ENCODE results near the gene EBI3.
"Not testable (repeated sequence)": the region's sequence is repeated elsewhere in the genome, so short reads cannot be mapped to it uniquely, and the experiment has no call there.

Gene EBI3

DNA sequence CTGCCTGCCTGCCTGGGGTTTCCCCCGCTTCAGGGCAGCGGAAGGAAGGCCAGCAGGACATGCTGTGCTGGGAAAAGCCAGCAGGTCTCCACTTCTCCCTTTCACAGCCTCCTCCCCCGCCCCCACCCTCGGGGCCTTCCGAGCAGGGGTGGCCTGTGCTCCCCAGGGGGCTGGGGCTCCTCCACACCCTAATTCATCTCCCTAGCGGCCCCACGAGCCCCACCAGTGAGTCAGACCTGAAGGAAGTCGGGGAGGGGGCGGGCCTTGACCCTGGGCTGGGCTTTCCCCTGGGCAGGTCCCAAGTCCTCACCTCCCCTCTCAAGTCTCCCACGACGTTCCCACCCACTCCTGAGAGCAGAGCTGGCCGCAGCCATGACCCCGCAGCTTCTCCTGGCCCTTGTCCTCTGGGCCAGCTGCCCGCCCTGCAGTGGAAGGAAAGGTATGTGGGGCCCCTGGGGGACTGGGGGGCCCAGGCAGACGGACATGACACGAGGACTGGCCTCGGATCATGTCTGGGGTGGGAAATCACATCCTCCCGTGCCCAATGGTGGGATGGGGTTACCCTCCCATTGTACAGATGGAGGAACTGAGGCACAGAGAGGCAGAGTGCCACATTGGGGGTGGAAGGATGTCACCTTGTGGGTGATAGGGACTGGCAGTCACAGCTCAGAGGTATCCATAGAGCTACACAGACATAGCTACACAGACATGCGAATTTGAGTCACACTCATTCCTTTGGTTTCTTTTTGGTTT, at the start of gene EBI3:
TSS of gene EBI3 (plus strand) at position 345 of the 753 bp plus-strand sequence. CDS start at position 373, 28 bp downstream.
- FAIRE-seq (no peak), DNase-seq (ENCODE audit: insufficient read length, low spot score) (peak; percentile 70)
- TF ChIP-seq POLR2A (IDR thresholded peaks at IDR 0.05; ENCODE audit: low read depth, low read length) = no peak

- FAIRE-seq = no peak
- no peak for TF ChIP-seq POLR2A (IDR thresholded peaks at IDR 0.05; ENCODE audit: low read depth, low read length)
- DNase-seq (ENCODE audit: insufficient read length, low spot score) = no peak
Observed at GRCh38 chr19:4181053-4181508, 48.2 kb upstream of the EBI3 start.

DNA sequence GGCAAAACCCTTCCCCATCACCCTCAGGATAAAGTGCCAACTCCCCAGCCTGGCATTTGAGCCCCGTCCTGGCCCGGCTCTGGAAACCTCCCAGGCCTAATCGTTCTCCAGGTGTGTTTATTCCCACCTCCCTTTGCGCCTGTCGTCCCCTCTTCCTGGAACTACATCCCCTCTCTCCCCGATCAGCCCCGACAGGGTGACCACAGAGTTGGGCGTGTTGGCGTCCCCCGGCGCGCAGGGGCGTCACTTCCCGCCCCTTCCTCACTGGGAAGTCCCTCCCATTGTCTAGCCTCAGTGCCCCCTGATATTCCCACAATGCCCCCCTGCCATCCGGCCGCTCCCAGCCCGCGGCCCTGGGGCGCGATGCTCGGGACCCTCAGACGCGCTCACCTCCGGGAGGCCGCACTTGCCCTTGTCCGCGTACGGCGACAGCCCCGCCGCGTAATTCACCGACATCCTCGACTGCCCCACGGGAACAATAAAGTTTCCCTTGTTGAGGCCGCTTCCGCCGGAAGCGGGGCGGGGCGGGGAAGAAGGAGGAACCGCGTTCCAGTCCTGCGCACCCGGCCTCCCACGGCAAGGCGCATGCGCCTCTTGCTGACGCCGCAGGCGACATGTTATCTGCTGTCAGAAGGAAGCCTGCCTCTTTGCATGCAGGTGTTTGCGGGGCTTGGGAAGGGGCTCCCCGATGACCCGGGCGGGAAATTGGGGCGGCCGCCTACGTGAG, 47.1 kb upstream of the EBI3 start, which contains the start of the genes ANKRD24 and SIRT6:
TSS of gene ANKRD24 (plus strand) at position 606 of the 727 bp plus-strand sequence. CDS start 3,737 bp downstream, outside the sequence.
TSS of gene SIRT6 (minus strand) at position 480 of the 727 bp plus-strand sequence. CDS start at position 456, 24 bp downstream.
- FAIRE-seq (no peak), DNase-seq (ENCODE audit: insufficient read length, low spot score) (peak; percentile 96)
- peak; percentile 79 for TF ChIP-seq POLR2A (IDR thresholded peaks at IDR 0.05; ENCODE audit: low read depth, low read length)

DNA sequence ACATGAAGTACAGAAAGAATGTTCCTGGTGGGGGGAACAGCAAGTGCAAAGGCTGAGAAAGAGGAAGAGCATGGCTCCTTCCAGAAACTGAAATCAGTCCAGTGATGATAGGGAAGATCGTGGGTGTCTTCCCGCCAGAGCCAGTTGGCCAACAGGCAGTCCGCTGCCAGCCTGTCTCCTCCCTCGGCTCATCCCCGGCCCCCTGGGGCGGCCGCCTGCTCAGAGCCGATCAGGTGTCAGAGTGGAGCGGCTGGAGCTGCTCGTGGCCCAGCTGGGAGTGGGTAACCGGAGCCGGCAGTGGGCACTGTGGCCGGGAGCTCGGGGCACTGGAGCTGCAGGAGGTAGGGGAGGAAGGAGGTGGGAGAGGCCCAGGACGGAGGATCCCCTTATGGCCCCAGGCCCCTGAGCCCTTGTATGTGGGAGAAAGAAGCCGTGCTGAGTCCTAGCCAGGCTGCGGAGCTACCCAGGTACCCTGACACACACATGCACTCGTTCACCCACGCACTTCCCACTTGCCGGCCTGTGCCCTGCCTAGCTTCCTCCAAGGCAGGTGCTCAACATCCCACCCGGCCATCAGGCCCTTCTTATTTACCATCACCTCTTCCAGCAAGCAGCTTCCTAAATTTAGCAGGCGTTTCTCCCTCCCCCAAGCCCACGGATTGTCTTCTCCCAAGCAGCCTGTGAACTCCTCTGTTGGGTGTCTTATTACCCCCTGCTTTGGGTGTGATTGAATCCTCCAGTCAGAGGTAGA, 45.2 kb upstream of the EBI3 start:
- DNase-seq (ENCODE audit: insufficient read length, low spot score) (no peak), FAIRE-seq (no peak)
- no peak for TF ChIP-seq POLR2A (IDR thresholded peaks at IDR 0.05; ENCODE audit: low read depth, low read length)

GRCh38 chr19:4184718-4185352, 44.5 kb upstream of the EBI3 start:
- DNase-seq (ENCODE audit: insufficient read length, low spot score) (no peak), FAIRE-seq (no peak)
- no peak for TF ChIP-seq POLR2A (IDR thresholded peaks at IDR 0.05; ENCODE audit: low read depth, low read length)

DNA sequence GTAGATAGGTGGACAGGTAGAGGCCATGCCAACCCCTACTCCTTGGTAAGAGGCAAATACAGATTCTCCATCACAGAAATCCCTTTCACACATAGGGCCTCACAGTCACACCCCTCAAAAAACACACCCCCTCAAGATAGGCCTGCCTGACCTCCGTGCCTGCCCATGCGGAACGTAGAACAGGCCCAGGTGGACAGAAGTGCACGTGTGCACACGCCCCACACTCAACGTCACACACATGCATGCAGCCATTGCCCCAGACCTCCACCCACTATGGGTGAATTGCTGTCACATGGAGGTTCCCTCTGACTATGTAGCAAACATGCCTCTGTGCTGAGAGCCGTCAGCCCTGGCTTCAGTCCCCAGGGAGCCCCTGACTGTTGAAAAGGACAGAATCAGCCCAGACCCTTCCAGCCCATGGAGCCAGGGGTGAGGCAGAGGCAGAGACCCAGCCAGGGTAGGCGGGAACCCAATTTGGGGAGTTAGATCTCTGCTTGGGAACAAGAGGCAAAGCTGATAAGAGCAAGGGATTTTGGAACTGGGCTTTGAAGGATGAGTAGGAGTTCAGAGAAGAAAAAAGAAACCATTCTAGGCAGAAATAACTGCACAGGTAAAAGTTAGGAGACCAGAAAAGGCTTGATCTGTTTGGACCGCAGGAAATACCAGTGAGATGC, 43.8 kb upstream of the EBI3 start:
- no peak for FAIRE-seq
- TF ChIP-seq POLR2A (IDR thresholded peaks at IDR 0.05; ENCODE audit: low read depth, low read length) = no peak
- DNase-seq (ENCODE audit: insufficient read length, low spot score) = no peak

DNA sequence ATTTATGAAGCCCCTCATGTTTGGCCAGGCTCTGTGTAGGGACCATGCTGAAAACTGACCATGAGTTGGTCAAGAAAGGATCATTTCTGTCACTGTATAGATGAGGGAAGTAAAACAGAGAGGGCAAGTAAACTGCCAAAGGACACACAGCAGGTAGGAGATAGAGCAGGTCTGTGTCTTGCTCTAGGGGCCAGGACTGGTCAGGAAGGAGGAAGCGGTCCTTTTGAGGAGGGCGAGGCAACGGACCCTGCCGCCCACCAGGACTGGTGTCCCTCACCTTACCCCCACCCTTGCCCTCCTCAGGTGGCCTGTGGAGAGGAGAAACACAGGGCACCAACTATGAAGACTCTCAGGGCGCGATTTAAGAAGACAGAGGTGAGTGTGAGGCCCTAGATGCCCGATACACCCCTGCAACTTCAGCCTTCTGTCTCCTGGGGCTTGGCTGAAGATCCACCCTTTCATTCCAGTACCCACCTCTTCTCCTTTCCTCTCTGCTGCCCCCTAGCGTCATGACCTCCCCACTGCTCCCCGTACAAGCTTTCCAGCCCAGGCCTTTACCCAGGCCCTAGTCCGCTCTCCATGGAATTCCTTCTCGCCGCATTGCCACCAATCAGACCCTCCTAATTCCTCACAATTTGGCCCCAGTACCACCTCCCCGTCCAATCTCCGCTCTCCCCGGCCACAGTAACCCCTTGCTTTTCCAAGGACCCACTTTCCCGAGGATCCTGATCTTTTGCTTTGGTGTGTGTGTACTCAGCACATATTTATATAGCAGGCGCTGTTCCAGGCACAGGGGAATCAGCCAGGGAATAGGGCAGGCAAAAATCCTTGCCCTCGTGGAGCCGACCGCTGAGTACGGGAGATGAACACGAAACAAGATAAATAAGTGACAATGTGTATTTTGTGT, 43.0 kb upstream of the EBI3 start:
- FAIRE-seq (no peak), DNase-seq (ENCODE audit: insufficient read length, low spot score) (peak; percentile 90)
- TF ChIP-seq POLR2A (IDR thresholded peaks at IDR 0.05; ENCODE audit: low read depth, low read length) = no peak

DNA sequence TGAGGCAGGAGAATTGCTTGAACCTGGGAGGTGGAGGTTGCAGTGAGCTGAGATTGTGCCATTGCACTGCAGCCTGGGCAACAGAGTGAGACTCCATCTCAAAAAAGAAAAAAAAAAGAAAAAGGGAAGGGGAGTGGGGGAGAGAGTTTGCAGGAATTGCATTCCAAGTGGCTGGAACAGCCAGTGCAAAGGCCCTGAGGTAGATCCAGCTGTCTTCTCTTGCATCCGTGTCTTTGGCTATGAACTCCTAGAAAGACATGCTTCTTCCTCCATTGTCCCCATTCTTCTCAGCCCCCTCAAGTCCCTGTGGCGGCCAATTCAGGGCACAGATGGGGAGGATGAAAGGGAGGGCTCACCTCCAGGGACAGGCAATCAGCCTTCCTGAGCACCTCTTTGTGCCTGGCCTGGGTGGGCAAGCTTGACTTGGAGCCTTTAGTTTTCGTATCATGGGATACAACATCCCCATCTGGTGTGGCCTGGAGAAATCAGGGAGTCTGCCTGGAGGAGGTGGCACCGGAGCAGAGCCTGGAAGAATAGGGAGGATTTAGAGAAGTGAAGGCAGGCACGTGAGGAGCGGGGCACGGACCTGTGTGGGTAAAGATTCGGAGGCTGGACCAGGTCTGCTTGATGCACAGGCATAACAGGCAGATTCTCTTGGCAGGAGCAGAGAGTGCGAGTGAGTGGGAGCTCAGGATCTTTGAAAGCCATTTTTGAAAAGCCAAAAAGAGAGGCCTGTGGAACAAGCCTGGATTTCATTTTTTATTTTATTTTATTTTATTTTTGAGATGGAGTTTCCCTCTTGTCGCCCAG, 41.8 kb upstream of the EBI3 start:
- no peak for DNase-seq (ENCODE audit: insufficient read length, low spot score)
- TF ChIP-seq POLR2A (IDR thresholded peaks at IDR 0.05; ENCODE audit: low read depth, low read length) = no peak
- no peak for FAIRE-seq

- TF ChIP-seq POLR2A (IDR thresholded peaks at IDR 0.05; ENCODE audit: low read depth, low read length) = no peak
- no peak for DNase-seq (ENCODE audit: insufficient read length, low spot score)
- no peak for FAIRE-seq
Observed at GRCh38 chr19:4189641-4190040, 39.7 kb upstream of the EBI3 start.

DNA sequence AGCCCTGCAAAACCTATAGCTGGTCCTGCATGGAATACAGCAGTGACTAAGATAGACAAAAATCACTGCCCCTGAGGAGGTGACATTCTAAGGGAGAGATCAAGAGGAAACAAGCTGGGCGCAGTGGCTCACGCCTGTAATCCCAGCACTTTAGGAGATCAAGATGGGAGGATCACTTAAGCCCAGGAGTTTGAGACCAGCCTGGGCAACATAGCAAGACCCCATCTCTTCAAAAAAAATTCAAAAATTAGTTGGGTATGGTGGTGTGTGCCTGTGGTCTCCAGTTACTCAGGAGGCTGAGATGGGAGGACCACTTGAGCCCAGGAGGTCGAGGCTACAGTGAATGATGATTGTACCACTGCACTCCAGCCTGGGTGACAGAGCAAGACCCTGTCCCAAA, 36.8 kb upstream of the EBI3 start:
- DNase-seq (ENCODE audit: insufficient read length, low spot score); FAIRE-seq: not testable (repeated sequence)

DNA sequence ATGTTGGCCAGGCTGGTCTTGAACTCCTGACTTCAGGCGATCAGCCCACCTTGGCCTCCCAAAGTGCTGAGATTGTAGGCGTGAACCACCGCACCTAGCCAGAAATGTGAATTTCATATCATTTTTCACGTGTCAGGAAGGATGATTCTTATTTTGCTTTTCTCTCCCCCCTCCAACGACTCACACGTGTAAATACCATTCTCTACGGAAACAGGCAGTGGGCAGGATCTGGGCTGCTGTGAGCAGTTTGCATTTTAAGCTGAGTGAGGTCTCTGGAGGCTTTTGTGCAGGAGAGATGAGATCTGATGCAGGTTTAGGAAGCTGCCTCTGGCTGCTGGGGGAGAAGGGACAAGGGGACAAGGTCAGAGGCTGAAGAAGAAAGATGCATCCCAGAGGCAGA, 35.0 kb upstream of the EBI3 start:
- FAIRE-seq = no peak
- DNase-seq (ENCODE audit: insufficient read length, low spot score) = no peak
- no peak for TF ChIP-seq POLR2A (IDR thresholded peaks at IDR 0.05; ENCODE audit: low read depth, low read length)

All from H54 (cell line).